Common myeloid progenitor, CD34-positive (primary cell): ENCODE data around the gene GPR18.

Experiments
- CTCF ChIA-PET: fragments of 350-600 bp; sonication (Branson Sonifier 250); formaldehyde crosslinking; loops from one replicate; lab custom pipeline; 2021; ENCODE audit warnings: antibody characterized with exemption; lab: Charles Lee
- POLR2A ChIA-PET: fragments of 350-600 bp; sonication (Branson Sonifier 250); formaldehyde crosslinking; loops from one replicate; lab custom pipeline; 2021; ENCODE audit warnings: antibody characterized with exemption; lab: Charles Lee
- DNase-seq, 3 donors: peaks; one replicate each; pipeline versions ENCODE4 v3.0.0 to v3.0.0-alpha.2; 2013
- H3K27ac ChIP-seq, 2 experiments: 1 replicate in 1 of 2; 2 replicates in 1 of 2; pipeline ENCODE4 v1.7.0; 2013; ENCODE audit warnings: inconsistent platforms in 2 of 2, low read length in 2 of 2, mild to moderate bottlenecking in 2 of 2, low read depth in 1 of 2, moderate library complexity in 1 of 2; ENCODE audit not compliant: severe bottlenecking in 2 of 2, insufficient read depth in 1 of 2, poor library complexity in 1 of 2
- H3K27me3 ChIP-seq, 5 experiments: replicated peaks in 2 of 5; 1 replicate in 3 of 5; 2 replicates in 2 of 5; pipeline versions ENCODE4 v1.6.1 to v1.7.0; 2013; ENCODE audit warnings: low read length in 4 of 5, mild to moderate bottlenecking in 2 of 5, moderate library complexity in 2 of 5, inconsistent platforms in 1 of 5; ENCODE audit not compliant: insufficient read depth in 5 of 5, control insufficient read depth in 4 of 5
- H3K36me3 ChIP-seq, 4 experiments: 1 replicate in 2 of 4; 2 replicates in 2 of 4; pipeline versions ENCODE4 v1.6.1 to v1.7.0; 2013; ENCODE audit warnings: low read length in 3 of 4, control low read depth in 1 of 4, mild to moderate bottlenecking in 1 of 4; ENCODE audit not compliant: control insufficient read depth in 4 of 4, insufficient read depth in 4 of 4
- H3K4me1 ChIP-seq, 4 experiments: 1 replicate in 3 of 4; 2 replicates in 1 of 4; pipeline versions ENCODE4 v1.6.1 to v1.7.1; 2013; ENCODE audit warnings: low read length in 3 of 4, mild to moderate bottlenecking in 3 of 4, control low read depth in 1 of 4, inconsistent platforms in 1 of 4, moderate library complexity in 1 of 4; ENCODE audit not compliant: control insufficient read depth in 4 of 4, insufficient read depth in 4 of 4; ENCODE audit errors: control extremely low read depth in 1 of 4
- H3K4me3 ChIP-seq, 7 experiments: 1 replicate in 4 of 7; 2 replicates in 3 of 7; pipeline versions ENCODE4 v1.5.1 to v1.7.0; 2013; ENCODE audit warnings: mild to moderate bottlenecking in 7 of 7, low read length in 6 of 7, moderate library complexity in 6 of 7, inconsistent platforms in 2 of 7, low read depth in 2 of 7, control low read depth in 1 of 7; ENCODE audit not compliant: insufficient read depth in 4 of 7, control insufficient read depth in 1 of 7; ENCODE audit errors: extremely low read depth in 1 of 7
- H3K9me3 ChIP-seq, 5 experiments: 1 replicate in 4 of 5; 2 replicates in 1 of 5; pipeline versions ENCODE4 v1.6.1 to v1.7.1; 2013; ENCODE audit warnings: low read length in 4 of 5, mild to moderate bottlenecking in 2 of 5, inconsistent platforms in 1 of 5, low read depth in 1 of 5, moderate library complexity in 1 of 5; ENCODE audit not compliant: control insufficient read depth in 4 of 5, insufficient read depth in 2 of 5; ENCODE audit errors: control extremely low read depth in 1 of 5
- WGBS: methylation state at CpG from one replicate; pipeline ENCODE4 v1.1.5; 2013; ENCODE audit not compliant: insufficient coverage; 5-methylcytosine and 5-hydroxymethylcytosine counted together

The GPR18 gene

GRCh38 chr13:99285432-99286182 is 27.4 kb upstream of the GPR18 start:
- peaks cover 13 to 70% (median 38%) of the 10 kb centered on the region in 4 experiments for H3K4me1 ChIP-seq
- 98% methylated on average over 10 of the region's 10 CpGs for WGBS
- ChIA-PET CTCF (interaction anchor here (0.7 to 1.9 kb wide), 10 partner anchors 12 to 158 kb away, joined by 3 to 6 read pairs (median 4); partner anchors contain the start of gene GPR183), POLR2A (interaction anchor here (0.6 kb wide), 1 partner anchor 17 kb away, joined by 3 read pairs; no protein-coding TSS in a partner anchor)
- DNase-seq = no peak
- H3K27me3 ChIP-seq = no peaks in the 10 kb centered on the region
- H3K36me3 ChIP-seq = peaks cover 5 to 18% (median 6%) of the 10 kb centered on the region in 4 experiments
- no peaks in the 10 kb centered on the region for H3K9me3 ChIP-seq
- H3K27ac ChIP-seq = no peak overlapping the region
- no peak overlapping the region for H3K4me3 ChIP-seq

GRCh38 chr13:99282264-99283231 is 24.4 kb upstream of the GPR18 start:
- Histone ChIP-seq H3K36me3 (peaks cover 0 to 12% (median 3%) of the 10 kb centered on the region in 4 experiments), H3K4me3 (peak overlapping the region in 2 of 7 experiments; percentile 8 to 13), H3K9me3 (no peaks in the 10 kb centered on the region), H3K4me1 (peaks cover 35 to 81% (median 56%) of the 10 kb centered on the region in 4 experiments), H3K27ac (peak overlapping the region in 1 of 2 experiments; percentile 28), H3K27me3 (no peaks in the 10 kb centered on the region)
- ChIA-PET CTCF (interaction anchor here (0.6 to 1.3 kb wide), 10 partner anchors 9 to 161 kb away, joined by 3 to 4 read pairs (median 4); no protein-coding TSS in a partner anchor), POLR2A (interaction anchor here (0.6 kb wide), 1 partner anchor 40 kb away, joined by 3 read pairs; no protein-coding TSS in a partner anchor)
- WGBS = 57% methylated on average over 1 of the region's 1 CpG
- no peak for DNase-seq

GRCh38 chr13:99281811-99282263 is 23.7 kb upstream of the GPR18 start:
- Histone ChIP-seq H3K4me3 (no peak overlapping the region), H3K36me3 (peaks cover 0 to 12% (median 3%) of the 10 kb centered on the region in 4 experiments), H3K4me1 (peaks cover 35 to 79% (median 59%) of the 10 kb centered on the region in 4 experiments), H3K27me3 (no peaks in the 10 kb centered on the region), H3K27ac (peak overlapping the region in 1 of 2 experiments; percentile 28), H3K9me3 (no peaks in the 10 kb centered on the region)
- DNase-seq = peak in 1 of 3 donors; percentile 41
- WGBS = 98% methylated on average over 5 of the region's 5 CpGs
- ChIA-PET POLR2A (no interaction called here), CTCF (interaction anchor here (0.6 to 1.3 kb wide), 6 partner anchors 11 to 106 kb away, joined by 3 to 4 read pairs (median 4); no protein-coding TSS in a partner anchor)

- Histone ChIP-seq H3K4me3 (no peak overlapping the region), H3K9me3 (no peaks in the 10 kb centered on the region), H3K27ac (no peak overlapping the region), H3K27me3 (no peaks in the 10 kb centered on the region), H3K36me3 (peaks cover 0 to 14% (median 2%) of the 10 kb centered on the region in 4 experiments), H3K4me1 (peaks cover 41 to 84% (median 67%) of the 10 kb centered on the region in 4 experiments)
- WGBS = 73% methylated on average over 3 of the region's 3 CpGs
- DNase-seq = no peak
- ChIA-PET CTCF (interaction anchor here (1.2 to 2.2 kb wide), 5 partner anchors 10 to 107 kb away, joined by 3 to 8 read pairs (median 4); no protein-coding TSS in a partner anchor), POLR2A (interaction anchor here (0.8 kb wide), 1 partner anchor 95 kb away, joined by 3 read pairs; no protein-coding TSS in a partner anchor)
Measured at GRCh38 chr13:99280166-99280565, 22.0 kb upstream of the GPR18 start.

GRCh38 chr13:99279637-99280036 is 21.5 kb upstream of the GPR18 start:
- H3K4me3 ChIP-seq = no peak overlapping the region
- H3K27me3 ChIP-seq = no peaks in the 10 kb centered on the region
- H3K27ac ChIP-seq = no peak overlapping the region
- DNase-seq = no peak
- ChIA-PET CTCF (interaction anchor here (1.2 to 2.2 kb wide), 3 partner anchors 15 to 108 kb away, joined by 3 to 8 read pairs (median 4); no protein-coding TSS in a partner anchor), POLR2A (no interaction called here)
- 100% methylated on average over 1 of the region's 2 CpGs for WGBS
- peaks cover 47 to 86% (median 67%) of the 10 kb centered on the region in 4 experiments for H3K4me1 ChIP-seq
- H3K9me3 ChIP-seq = no peaks in the 10 kb centered on the region
- peaks cover 0 to 14% (median 2%) of the 10 kb centered on the region in 4 experiments for H3K36me3 ChIP-seq

- WGBS = 100% methylated on average over 2 of the region's 3 CpGs
- Histone ChIP-seq H3K36me3 (peaks cover 0 to 14% (median 2%) of the 10 kb centered on the region in 4 experiments), H3K9me3 (no peaks in the 10 kb centered on the region), H3K27me3 (no peaks in the 10 kb centered on the region), H3K4me3 (no peak overlapping the region), H3K27ac (peak overlapping the region; percentile 10 to 61), H3K4me1 (peaks cover 49 to 84% (median 65%) of the 10 kb centered on the region in 4 experiments)
- POLR2A ChIA-PET = interaction anchor here (1.6 kb wide), 1 partner anchor 108 kb away, joined by 3 read pairs; no protein-coding TSS in a partner anchor
- CTCF ChIA-PET = interaction anchor here (2.0 to 2.2 kb wide), 2 partner anchors 10 to 109 kb away, joined by 6 to 8 read pairs; no protein-coding TSS in a partner anchor
- DNase-seq = no peak
Measured at GRCh38 chr13:99278843-99279242, 20.7 kb upstream of the GPR18 start.
